ENCODE results near the gene STING1. TPM values are rescaled to one million over a fixed set of nuclear protein-coding genes. Genes with fewer than 3 reads are reported as not detected.
"Not testable (repeated sequence)": the region's sequence is repeated elsewhere in the genome, so short reads cannot be mapped to it uniquely, and the experiment has no call there.

The STING1 gene
- 0.10 TPM for polyA plus RNA-seq (2013, experiment 1 of 2)
- polyA plus RNA-seq (2013, experiment 2 of 2), result 0.32 TPM

- no peaks in the 10 kb centered on the region for H3K9me3 ChIP-seq (ENCODE audit: insufficient read depth, low read depth, low read length)
- H3K36me3 ChIP-seq (ENCODE audit: insufficient read depth, low read length), result no peaks in the 10 kb centered on the region
- no peak within 1 kb of the TSS for H3K4me3 ChIP-seq (ENCODE audit: low read length)
- no peak within 1 kb of the TSS for H3K9ac ChIP-seq (ENCODE audit: low read depth, low read length)
- no peaks in the 10 kb centered on the region for H3K27me3 ChIP-seq (ENCODE audit: insufficient read depth, low read length)
- H3K4me1 ChIP-seq (ENCODE audit: insufficient read depth, low read length), result peaks cover 10% of the 10 kb centered on the region
- no peak within 1 kb of the TSS for H3K27ac ChIP-seq (ENCODE audit: low read depth, low read length)
- WGBS, result 90% methylated on average over 19 of the region's 19 CpGs
Observed at GRCh38 chr5:139482050-139482889, at the start of gene STING1. Gene STING1, minus strand, starts transcription at chr5:139482758. Its CDS starts 1,054 bp downstream, at chr5:139481704.

- no peak overlapping the region for H3K9ac ChIP-seq (ENCODE audit: low read depth, low read length)
- no peaks in the 10 kb centered on the region for H3K36me3 ChIP-seq (ENCODE audit: insufficient read depth, low read length)
- 97% methylated on average over 2 of the region's 3 CpGs for WGBS
- no peaks in the 10 kb centered on the region for H3K27me3 ChIP-seq (ENCODE audit: insufficient read depth, low read length)
- no peak overlapping the region for H3K27ac ChIP-seq (ENCODE audit: low read depth, low read length)
- no peak overlapping the region for H3K4me3 ChIP-seq (ENCODE audit: low read length)
- H3K9me3 ChIP-seq (ENCODE audit: insufficient read depth, low read depth, low read length), result no peaks in the 10 kb centered on the region
- H3K4me1 ChIP-seq (ENCODE audit: insufficient read depth, low read length), result peaks cover 19% of the 10 kb centered on the region
Observed at GRCh38 chr5:139531772-139532169, 49.2 kb upstream of the STING1 start.

GRCh38 chr5:139530079-139530478 lies 47.5 kb upstream of the STING1 start:
- not testable (repeated sequence) for H3K9ac ChIP-seq (ENCODE audit: low read depth, low read length); H3K4me3 ChIP-seq (ENCODE audit: low read length); H3K36me3 ChIP-seq (ENCODE audit: insufficient read depth, low read length); H3K27me3 ChIP-seq (ENCODE audit: insufficient read depth, low read length); H3K9me3 ChIP-seq (ENCODE audit: insufficient read depth, low read depth, low read length); H3K27ac ChIP-seq (ENCODE audit: low read depth, low read length)
- 87% methylated on average over 2 of the region's 2 CpGs for WGBS
- peaks cover 35% of the 10 kb centered on the region for H3K4me1 ChIP-seq (ENCODE audit: insufficient read depth, low read length)

- not testable (repeated sequence) for H3K36me3 ChIP-seq (ENCODE audit: insufficient read depth, low read length); H3K9me3 ChIP-seq (ENCODE audit: insufficient read depth, low read depth, low read length); H3K4me3 ChIP-seq (ENCODE audit: low read length); H3K27ac ChIP-seq (ENCODE audit: low read depth, low read length); H3K9ac ChIP-seq (ENCODE audit: low read depth, low read length); H3K27me3 ChIP-seq (ENCODE audit: insufficient read depth, low read length)
- 96% methylated on average over 8 of the region's 8 CpGs for WGBS
- H3K4me1 ChIP-seq (ENCODE audit: insufficient read depth, low read length), result peaks cover 41% of the 10 kb centered on the region
Observed at GRCh38 chr5:139528695-139529094, 46.1 kb upstream of the STING1 start.

- H3K9ac ChIP-seq (ENCODE audit: low read depth, low read length); H3K9me3 ChIP-seq (ENCODE audit: insufficient read depth, low read depth, low read length); H3K4me3 ChIP-seq (ENCODE audit: low read length); H3K36me3 ChIP-seq (ENCODE audit: insufficient read depth, low read length); H3K27me3 ChIP-seq (ENCODE audit: insufficient read depth, low read length); H3K27ac ChIP-seq (ENCODE audit: low read depth, low read length): not testable (repeated sequence)
- peaks cover 45% of the 10 kb centered on the region for H3K4me1 ChIP-seq (ENCODE audit: insufficient read depth, low read length)
- WGBS, result 78% methylated on average over 6 of the region's 7 CpGs
Observed at GRCh38 chr5:139527896-139528467, 45.4 kb upstream of the STING1 start.

GRCh38 chr5:139527090-139527470 lies 44.5 kb upstream of the STING1 start:
- H3K9ac ChIP-seq (ENCODE audit: low read depth, low read length); H3K27me3 ChIP-seq (ENCODE audit: insufficient read depth, low read length); H3K36me3 ChIP-seq (ENCODE audit: insufficient read depth, low read length); H3K4me3 ChIP-seq (ENCODE audit: low read length); H3K9me3 ChIP-seq (ENCODE audit: insufficient read depth, low read depth, low read length); H3K27ac ChIP-seq (ENCODE audit: low read depth, low read length): not testable (repeated sequence)
- peaks cover 45% of the 10 kb centered on the region for H3K4me1 ChIP-seq (ENCODE audit: insufficient read depth, low read length)
- WGBS, result 59% methylated on average over 2 of the region's 2 CpGs

- H3K4me1 ChIP-seq (ENCODE audit: insufficient read depth, low read length), result peaks cover 45% of the 10 kb centered on the region
- not testable (repeated sequence) for H3K27me3 ChIP-seq (ENCODE audit: insufficient read depth, low read length); H3K4me3 ChIP-seq (ENCODE audit: low read length); H3K36me3 ChIP-seq (ENCODE audit: insufficient read depth, low read length); H3K9ac ChIP-seq (ENCODE audit: low read depth, low read length); H3K9me3 ChIP-seq (ENCODE audit: insufficient read depth, low read depth, low read length); H3K27ac ChIP-seq (ENCODE audit: low read depth, low read length)
- 40% methylated on average over 22 of the region's 22 CpGs for WGBS
Observed at GRCh38 chr5:139526309-139527089, 43.9 kb upstream of the STING1 start.

GRCh38 chr5:139525586-139526308 lies 43.2 kb upstream of the STING1 start:
- not testable (repeated sequence) for H3K9me3 ChIP-seq (ENCODE audit: insufficient read depth, low read depth, low read length); H3K36me3 ChIP-seq (ENCODE audit: insufficient read depth, low read length); H3K9ac ChIP-seq (ENCODE audit: low read depth, low read length); H3K4me3 ChIP-seq (ENCODE audit: low read length); H3K27me3 ChIP-seq (ENCODE audit: insufficient read depth, low read length)
- Histone ChIP-seq H3K4me1 (ENCODE audit: insufficient read depth, low read length) (peaks cover 45% of the 10 kb centered on the region), H3K27ac (ENCODE audit: low read depth, low read length) (peak overlapping the region; percentile 88; the same call in 1 of the 2 replicates)
- WGBS, result 68% methylated on average over 9 of the region's 12 CpGs

- Histone ChIP-seq H3K4me1 (ENCODE audit: insufficient read depth, low read length) (peaks cover 45% of the 10 kb centered on the region), H3K4me3 (ENCODE audit: low read length) (peak overlapping the region; percentile 22; the same call in 1 of the 2 replicates), H3K9ac (ENCODE audit: low read depth, low read length) (0 out of 2 replicates have a peak overlapping the region, but pooled peaks have one; percentile 6), H3K27ac (ENCODE audit: low read depth, low read length) (peak overlapping the region; percentile 88; the same call in 1 of the 2 replicates), H3K9me3 (ENCODE audit: insufficient read depth, low read depth, low read length) (no peaks in the 10 kb centered on the region), H3K27me3 (ENCODE audit: insufficient read depth, low read length) (no peaks in the 10 kb centered on the region), H3K36me3 (ENCODE audit: insufficient read depth, low read length) (no peaks in the 10 kb centered on the region)
- WGBS, result 31% methylated on average over 1 of the region's 2 CpGs
Observed at GRCh38 chr5:139524940-139525585, 42.5 kb upstream of the STING1 start.

GRCh38 chr5:139524446-139524845 lies 41.9 kb upstream of the STING1 start:
- Histone ChIP-seq H3K27ac (ENCODE audit: low read depth, low read length) (peak overlapping the region; percentile 88; the same call in 1 of the 2 replicates), H3K9ac (ENCODE audit: low read depth, low read length) (0 out of 2 replicates have a peak overlapping the region, but pooled peaks have one; percentile 6), H3K27me3 (ENCODE audit: insufficient read depth, low read length) (no peaks in the 10 kb centered on the region), H3K4me1 (ENCODE audit: insufficient read depth, low read length) (peaks cover 45% of the 10 kb centered on the region), H3K9me3 (ENCODE audit: insufficient read depth, low read depth, low read length) (no peaks in the 10 kb centered on the region), H3K4me3 (ENCODE audit: low read length) (peak overlapping the region; percentile 22; the same call in 1 of the 2 replicates), H3K36me3 (ENCODE audit: insufficient read depth, low read length) (no peaks in the 10 kb centered on the region)
- 5% methylated on average over 2 of the region's 4 CpGs for whole genome bisulfite sequencing

Data from HUES64 (cell line).